GM12872 (cell line): ENCODE data around the gene HYI.

Experiments used
- TF ChIP-seq, protein P1 (sequence below): IDR thresholded peaks from 3 replicates; pipeline ENCODE4 v1.5.1; 2011; ENCODE audit warnings: low read depth, mild to moderate bottlenecking, low read length, moderate library complexity; ENCODE audit not compliant: insufficient read depth

Gene HYI

DNA sequence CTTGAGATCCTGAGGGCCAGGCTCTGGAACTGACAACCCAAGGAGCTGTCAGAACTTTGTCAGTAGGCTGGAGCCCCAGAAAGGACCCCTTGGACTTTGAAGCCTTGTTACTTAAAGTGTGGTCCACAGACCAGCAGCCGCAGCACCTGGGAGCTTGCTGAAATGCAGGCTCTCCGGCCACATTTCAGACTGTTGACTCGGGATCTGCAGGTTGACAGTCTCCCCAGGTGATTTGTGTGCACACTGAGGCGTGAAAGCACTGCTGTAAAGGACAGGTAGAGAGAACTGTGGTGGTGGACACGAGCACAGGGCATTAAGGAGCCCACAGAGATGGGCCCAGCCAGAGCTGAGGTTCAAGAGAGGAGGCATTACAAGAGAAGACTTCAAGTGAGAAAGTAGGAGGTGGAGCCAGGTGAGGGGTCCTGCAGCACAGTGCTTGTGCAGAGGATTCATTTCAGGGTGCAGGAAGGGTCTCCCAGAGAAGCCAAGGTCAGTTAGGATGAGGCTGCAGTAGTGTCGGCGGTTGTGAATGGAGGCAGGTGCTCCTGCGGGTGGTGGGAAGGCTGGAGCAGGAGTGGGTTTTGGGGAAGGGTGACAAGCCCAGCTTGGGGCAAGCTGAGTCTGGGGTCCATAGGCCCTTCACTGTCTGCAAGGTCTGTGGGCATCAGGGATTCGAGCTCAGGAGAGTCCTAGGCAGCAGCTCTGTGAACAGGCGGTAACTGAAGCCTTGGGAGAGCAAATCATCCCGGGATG, 4.6 kb downstream of the HYI start:
- TF ChIP-seq, protein P1, sequence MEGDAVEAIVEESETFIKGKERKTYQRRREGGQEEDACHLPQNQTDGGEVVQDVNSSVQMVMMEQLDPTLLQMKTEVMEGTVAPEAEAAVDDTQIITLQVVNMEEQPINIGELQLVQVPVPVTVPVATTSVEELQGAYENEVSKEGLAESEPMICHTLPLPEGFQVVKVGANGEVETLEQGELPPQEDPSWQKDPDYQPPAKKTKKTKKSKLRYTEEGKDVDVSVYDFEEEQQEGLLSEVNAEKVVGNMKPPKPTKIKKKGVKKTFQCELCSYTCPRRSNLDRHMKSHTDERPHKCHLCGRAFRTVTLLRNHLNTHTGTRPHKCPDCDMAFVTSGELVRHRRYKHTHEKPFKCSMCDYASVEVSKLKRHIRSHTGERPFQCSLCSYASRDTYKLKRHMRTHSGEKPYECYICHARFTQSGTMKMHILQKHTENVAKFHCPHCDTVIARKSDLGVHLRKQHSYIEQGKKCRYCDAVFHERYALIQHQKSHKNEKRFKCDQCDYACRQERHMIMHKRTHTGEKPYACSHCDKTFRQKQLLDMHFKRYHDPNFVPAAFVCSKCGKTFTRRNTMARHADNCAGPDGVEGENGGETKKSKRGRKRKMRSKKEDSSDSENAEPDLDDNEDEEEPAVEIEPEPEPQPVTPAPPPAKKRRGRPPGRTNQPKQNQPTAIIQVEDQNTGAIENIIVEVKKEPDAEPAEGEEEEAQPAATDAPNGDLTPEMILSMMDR: no peak

DNA sequence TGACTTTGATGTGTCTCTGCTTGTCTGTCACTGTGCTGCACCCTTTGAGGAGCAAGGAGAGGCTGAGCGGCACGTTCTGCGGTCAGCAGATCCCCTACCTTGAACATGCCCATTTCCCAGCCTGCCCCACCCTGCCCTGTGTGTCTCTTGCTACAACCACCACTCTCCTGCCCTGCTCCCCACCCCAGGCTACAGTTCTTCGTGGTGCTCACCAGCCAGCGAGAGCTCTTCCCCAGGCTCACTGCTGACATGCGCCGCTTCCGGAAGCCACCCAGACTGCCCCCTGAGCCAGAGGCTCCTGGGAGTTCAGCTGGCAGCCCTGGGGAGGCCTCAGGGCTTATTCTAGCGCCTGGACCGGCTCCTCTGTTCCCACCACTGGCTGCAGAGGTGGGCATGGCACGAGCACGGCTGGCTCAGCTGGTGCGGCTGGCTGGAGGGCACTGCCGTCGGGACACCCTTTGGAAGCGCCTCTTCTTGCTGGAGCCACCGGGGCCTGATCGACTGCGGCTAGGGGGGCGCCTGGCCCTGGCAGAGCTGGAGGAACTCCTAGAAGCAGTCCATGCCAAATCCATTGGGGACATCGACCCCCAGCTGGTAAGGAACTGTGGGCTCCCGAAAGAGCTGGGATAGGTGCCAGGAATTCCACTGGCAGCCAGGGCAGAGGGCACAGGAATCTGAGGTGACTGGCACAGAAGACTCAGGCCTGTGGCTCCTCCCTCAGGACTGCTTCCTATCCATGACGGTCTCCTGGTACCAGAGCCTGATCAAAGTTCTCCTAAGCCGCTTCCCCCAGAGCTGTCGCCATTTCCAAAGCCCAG, 5.6 kb downstream of the HYI start:
- TF ChIP-seq, protein P1: no peak

DNA sequence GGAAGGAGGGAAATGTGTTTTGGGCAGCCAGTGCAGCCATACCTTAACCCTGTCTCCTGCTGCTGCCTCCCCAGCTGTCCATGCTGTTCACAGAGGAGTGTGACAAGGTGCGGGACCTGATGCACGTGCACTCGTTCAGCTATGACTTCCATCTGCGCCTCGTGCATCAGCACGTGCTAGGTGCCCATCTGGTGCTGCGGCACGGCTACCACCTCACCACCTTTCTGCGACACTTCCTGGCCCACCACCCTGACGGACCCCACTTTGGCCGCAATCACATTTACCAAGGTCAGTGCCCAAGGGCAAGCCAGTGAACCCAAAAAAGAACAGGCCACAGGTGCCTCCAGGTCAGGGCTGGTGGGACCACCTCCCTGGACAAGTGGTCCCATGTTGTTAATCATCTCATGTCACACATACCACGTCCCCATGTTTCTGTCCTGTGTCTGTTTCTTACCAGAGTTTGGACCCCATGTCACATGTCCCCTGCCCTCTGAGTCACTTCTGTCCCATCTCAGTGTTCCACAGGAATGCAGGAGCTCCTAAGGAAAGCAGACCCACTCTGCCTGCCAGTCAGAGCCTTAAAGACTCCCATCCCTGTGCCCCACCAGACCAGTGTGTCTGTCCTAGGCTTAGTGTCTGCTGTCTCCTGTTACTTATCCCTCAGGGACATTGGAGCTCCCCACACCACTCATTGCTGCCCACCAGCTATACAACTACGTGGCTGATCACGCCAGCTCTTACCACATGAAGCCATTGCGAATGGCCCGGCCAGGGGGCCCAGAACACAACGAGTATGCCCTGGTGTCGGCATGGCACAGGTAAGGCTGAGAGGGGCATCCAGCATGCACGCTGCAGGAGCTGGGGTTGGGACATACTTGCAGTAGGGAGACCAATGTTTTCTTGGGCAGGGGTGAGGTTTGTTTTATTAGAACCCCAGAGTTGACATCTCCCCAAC, 6.6 kb downstream of the HYI start:
- TF ChIP-seq, protein P1: no peak

DNA sequence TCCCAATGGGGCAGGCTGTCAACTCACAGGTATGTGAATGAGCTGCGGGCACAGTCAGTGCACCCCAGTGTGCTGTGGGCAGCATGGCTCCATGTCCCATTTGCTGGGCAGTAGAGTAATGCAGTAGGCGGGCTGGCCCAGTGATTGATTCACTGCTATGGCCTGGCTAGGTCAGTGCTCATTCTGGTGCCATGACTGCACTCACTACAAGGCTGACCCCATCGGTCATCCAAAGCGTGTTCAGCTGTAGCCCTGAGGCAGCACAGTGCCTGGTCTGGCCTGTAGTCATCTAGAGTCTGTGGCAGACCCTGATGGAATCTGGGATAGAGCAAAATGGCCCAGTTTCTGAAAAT, 7.4 kb downstream of the HYI start:
- TF ChIP-seq, protein P1: no peak

DNA sequence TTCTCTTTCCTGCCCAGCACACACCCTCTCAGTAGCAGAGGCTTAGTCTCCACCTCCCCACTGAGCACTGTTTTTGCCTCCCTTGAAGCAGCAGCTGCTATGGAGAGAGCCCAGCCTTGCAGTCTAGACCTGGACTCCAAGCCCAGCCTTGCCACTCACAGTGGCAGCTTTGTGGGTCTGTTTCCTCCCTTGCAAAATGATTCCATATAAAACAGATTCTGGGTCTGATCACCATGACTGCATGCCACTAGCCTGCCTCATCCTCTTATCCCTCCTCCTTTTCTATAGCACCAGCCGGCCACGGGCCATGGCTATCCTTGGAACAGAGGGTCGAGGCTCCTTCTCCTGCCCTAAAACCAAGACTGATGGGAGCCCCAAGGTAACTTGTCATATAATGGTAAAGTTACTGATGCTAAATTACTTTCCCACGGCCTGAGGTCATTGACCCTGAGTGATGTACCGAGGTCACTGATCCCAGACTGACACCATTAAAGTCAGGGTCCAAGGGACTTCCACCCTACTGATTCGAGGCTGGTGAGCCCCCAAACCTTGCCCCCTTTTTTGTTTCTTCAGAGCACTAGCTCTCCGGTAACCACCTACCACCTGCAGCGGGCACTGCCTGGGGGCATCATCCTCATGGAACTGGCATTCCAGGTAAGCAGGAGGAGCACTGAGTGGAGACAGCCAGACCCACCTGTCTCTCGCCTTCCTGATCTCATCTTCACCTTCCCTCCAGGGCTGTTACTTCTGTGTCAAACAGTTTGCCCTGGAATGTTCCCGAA, 7.9 kb downstream of the HYI start:
- TF ChIP-seq, protein P1: no peak

DNA sequence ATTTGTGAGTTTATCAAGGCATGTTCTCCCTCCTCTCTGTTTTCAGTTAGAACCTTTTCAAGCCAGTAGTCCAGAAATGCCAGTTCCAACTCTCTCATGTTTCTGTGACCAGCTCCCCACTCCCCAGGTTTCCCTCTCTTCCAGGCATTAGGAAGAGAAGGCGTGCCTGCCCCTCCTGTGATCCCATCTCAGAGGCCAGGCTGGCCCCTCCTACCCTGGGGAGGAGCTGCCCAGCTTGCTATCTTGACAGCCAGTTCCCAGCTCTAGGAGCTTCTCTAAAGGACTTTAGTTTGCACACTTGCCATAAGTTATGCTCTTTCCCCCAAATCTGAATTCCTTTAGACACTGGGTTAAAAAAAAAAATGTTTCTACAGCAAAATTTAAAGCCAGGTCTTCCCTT, 8.9 kb downstream of the HYI start:
- TF ChIP-seq, protein P1: no peak
